GM06990 (cell line): ENCODE measurements around the gene CPSF3.

ENCODE experiments used
- DNase-seq: peaks from one replicate; pipeline ENCODE4 v3.0.0-alpha.2; 2011; ENCODE audit not compliant: insufficient read length; ENCODE audit errors: extremely low read depth
- H3K27me3 ChIP-seq: replicated peaks from 2 replicates; pipeline ENCODE4 v1.6.0; 2011; ENCODE audit warnings: low read length; ENCODE audit not compliant: control insufficient read depth, insufficient read depth
- H3K36me3 ChIP-seq: 2 replicates; pipeline ENCODE4 v1.5.1; 2011; ENCODE audit warnings: low read length; ENCODE audit not compliant: control insufficient read depth, insufficient read depth
- H3K4me3 ChIP-seq: replicated peaks from 2 replicates; pipeline ENCODE4 v1.5.1; 2011; ENCODE audit warnings: low read depth, mild to moderate bottlenecking, control low read depth, low read length
- TF ChIP-seq, protein P1 (sequence below): IDR thresholded peaks from 2 replicates; pipeline ENCODE4 v1.5.1; 2011; ENCODE audit warnings: low read length, control low read depth, mild to moderate bottlenecking, inconsistent platforms; ENCODE audit not compliant: insufficient read depth, poor library complexity, severe bottlenecking

CPSF3 gene

GRCh38 chr2:9440058-9440727 lies 16.7 kb downstream of the CPSF3 start:
- no peak for DNase-seq
- TF ChIP-seq, protein P1, sequence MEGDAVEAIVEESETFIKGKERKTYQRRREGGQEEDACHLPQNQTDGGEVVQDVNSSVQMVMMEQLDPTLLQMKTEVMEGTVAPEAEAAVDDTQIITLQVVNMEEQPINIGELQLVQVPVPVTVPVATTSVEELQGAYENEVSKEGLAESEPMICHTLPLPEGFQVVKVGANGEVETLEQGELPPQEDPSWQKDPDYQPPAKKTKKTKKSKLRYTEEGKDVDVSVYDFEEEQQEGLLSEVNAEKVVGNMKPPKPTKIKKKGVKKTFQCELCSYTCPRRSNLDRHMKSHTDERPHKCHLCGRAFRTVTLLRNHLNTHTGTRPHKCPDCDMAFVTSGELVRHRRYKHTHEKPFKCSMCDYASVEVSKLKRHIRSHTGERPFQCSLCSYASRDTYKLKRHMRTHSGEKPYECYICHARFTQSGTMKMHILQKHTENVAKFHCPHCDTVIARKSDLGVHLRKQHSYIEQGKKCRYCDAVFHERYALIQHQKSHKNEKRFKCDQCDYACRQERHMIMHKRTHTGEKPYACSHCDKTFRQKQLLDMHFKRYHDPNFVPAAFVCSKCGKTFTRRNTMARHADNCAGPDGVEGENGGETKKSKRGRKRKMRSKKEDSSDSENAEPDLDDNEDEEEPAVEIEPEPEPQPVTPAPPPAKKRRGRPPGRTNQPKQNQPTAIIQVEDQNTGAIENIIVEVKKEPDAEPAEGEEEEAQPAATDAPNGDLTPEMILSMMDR, result no peak
- Histone ChIP-seq H3K4me3 (no peak overlapping the region), H3K27me3 (no peaks in the 10 kb centered on the region), H3K36me3 (peaks cover 18% of the 10 kb centered on the region)

DNA sequence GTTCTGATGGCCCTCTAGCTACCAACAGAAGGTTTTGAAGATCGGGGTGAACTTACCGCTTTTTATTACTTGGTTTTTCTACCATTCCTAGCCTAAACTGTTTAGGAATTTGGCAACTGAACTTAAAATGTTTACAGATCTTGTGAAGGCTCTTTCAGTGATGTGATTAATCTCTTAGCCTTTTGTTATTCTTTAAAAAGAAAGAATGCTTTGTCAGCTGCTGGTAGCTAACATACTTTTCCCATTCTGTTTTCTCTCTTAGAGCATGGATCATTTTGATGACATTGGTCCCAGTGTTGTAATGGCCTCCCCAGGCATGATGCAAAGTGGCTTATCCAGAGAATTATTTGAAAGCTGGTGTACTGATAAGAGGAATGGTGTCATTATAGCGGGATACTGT lies 18.1 kb downstream of the CPSF3 start:
- DNase-seq, result no peak
- Histone ChIP-seq H3K36me3 (peaks cover 20% of the 10 kb centered on the region), H3K27me3 (no peaks in the 10 kb centered on the region), H3K4me3 (no peak overlapping the region)
- TF ChIP-seq, protein P1, result no peak

GRCh38 chr2:9443526-9443925 lies 20.1 kb downstream of the CPSF3 start:
- no peak for DNase-seq
- peaks cover 18% of the 10 kb centered on the region for H3K36me3 ChIP-seq

GRCh38 chr2:9445089-9445488 lies 21.6 kb downstream of the CPSF3 start:
- TF ChIP-seq, protein P1, result no peak
- Histone ChIP-seq H3K36me3 (peaks cover 20% of the 10 kb centered on the region), H3K4me3 (no peak overlapping the region), H3K27me3 (no peaks in the 10 kb centered on the region)
- DNase-seq, result no peak

More at GRCh38 chr2:9443526-9443925, 20.1 kb downstream of the CPSF3 start:
- TF ChIP-seq, protein P1, result no peak
- H3K27me3 ChIP-seq, result no peaks in the 10 kb centered on the region
- no peak overlapping the region for H3K4me3 ChIP-seq

- no peak for DNase-seq
- TF ChIP-seq, protein P1, result no peak
- Histone ChIP-seq H3K27me3 (no peaks in the 10 kb centered on the region), H3K4me3 (no peak overlapping the region), H3K36me3 (peaks cover 9% of the 10 kb centered on the region)
Observed at GRCh38 chr2:9451231-9451630, 27.8 kb downstream of the CPSF3 start.
